Tibial nerve (tissue), 4 donors: Measurements from ENCODE around the gene PIPOX.

Experiments
- CTCF ChIP-seq, 5 experiments: fragments of 200-600 bp in 3 of 5; fragments of 450-650 bp in 2 of 5; sonication (generic) in 3 of 5; IDR thresholded peaks; one replicate each; pipeline ENCODE4 v1.5.1; 2016 to 2019; ENCODE audit warnings: antibody characterized with exemption in 5 of 5, mild to moderate bottlenecking in 3 of 5, moderate library complexity in 2 of 5
- EP300 ChIP-seq, 2 donors: sonication (generic); formaldehyde crosslinking; IDR thresholded peaks; one replicate each; pipeline ENCODE4 v1.6.1; 2017; ENCODE audit warnings: antibody characterized with exemption in 2 of 2, mild to moderate bottlenecking in 1 of 2

GRCh38 chr17:29103341-29103740 lies 60.4 kb downstream of the PIPOX start:
- no peak for TF ChIP-seq CTCF (IDR thresholded peaks at IDR 0.05)
- no peak for TF ChIP-seq EP300 (IDR thresholded peaks at IDR 0.05)
